ENCODE results near the gene LTBP2.
"Not testable (repeated sequence)": the region's sequence is repeated elsewhere in the genome, so short reads cannot be mapped to it uniquely, and the experiment has no call there.

Gene LTBP2

DNA sequence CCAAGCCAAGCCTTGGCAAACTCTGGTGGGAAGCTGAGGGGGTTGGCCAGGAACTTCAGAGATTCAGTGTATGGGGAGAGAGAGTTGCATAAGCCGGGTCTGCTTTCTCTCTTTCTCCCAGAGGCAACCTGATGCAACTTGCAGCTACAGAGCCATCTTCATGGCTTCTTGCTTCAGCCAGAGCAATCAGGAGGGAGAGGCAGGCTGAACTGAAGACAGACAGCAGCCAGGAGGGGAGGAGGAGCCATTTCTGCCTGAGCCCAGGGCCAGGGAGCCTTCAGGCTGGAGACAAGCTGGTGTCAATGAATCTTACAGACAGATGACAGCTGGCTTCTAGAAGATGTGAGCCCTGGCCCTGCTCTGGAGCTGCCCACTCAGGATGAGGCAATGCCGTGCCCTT is 137.7 kb downstream of the LTBP2 start:
- FAIRE-seq, result no peak

DNA sequence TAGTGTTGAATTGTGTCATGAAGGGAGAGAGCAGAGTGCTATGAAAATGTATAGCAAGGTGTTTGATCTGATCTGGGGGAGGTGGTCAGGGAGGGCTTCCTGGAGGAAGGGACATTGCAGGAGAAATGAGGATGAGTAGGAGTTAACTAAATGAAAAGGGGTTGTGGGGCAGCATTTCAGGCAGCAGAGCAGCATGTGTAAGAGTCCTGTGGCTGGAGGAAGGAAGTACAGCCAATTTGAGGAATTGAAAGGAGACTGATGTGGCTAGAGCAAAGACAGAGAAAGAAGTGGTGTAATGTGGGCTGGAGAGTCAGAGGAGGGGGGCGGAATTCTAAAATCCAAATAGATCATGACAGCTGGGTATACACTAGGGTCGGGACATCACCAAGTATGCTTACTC is 139.4 kb downstream of the LTBP2 start:
- no peak for FAIRE-seq

DNA sequence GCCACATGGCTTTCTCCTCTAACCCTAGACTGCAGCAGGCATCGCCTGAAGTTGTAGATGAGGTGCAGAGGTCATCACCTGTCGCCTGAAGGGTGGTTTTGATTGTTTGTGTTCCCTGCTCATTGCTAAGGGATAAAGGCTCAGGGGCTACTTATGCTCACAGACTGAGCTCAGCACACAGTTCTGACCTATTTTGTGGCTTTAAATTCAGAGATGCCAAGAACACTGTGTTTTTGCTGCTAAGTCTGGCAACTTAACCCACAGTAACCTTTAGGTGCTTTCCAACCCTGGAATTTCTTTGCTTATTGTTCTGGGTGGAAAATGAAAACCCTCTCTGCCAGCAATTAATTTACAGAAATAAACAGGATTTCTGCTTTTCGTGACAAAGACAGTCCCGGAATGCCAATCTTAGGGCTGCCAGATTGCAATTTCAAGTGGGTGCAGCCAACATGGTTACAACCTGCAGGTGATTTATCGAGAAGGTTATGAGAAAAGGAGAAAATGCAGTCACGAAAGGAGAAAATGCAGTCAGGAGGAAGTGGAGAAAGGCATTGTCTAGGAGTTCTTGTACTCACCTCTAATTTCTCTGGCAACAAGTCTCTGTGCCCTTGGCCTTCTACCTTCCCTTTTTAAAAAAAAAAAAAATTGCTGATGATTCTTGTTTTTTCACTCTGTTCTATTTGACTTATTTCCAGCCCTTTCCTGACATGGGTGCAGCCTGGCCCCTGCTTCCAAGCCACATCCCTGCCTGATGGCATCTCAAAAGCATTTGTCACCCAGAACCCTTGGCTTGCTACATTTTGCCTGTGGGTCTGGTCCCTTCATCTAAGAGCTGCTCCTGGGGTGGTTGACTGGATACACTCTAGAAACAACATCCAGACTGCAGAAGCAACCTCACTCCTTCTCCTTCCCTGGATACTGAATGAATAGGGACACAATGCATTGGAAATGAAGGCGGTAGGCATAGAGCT is 142.2 kb downstream of the LTBP2 start:
- FAIRE-seq, result no peak

DNA sequence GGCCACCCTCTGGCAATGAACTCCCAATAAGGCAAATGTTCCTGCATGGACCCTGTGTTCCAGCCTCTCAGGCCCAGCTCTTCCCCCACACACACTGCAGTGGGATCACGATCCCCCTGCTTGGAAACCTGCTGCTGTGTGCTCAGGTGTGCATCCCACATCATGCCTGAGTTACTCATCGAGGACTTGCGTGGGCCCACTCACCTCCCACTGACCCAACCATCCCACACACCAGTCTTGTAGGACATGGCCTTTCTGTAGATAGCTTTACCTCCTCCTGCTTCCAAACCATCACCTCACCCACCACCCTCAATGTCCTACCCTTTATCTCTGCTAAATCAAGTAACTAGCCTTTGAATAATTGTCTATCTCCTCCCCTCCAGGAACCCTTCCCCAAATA is 143.5 kb downstream of the LTBP2 start:
- no peak for FAIRE-seq

DNA sequence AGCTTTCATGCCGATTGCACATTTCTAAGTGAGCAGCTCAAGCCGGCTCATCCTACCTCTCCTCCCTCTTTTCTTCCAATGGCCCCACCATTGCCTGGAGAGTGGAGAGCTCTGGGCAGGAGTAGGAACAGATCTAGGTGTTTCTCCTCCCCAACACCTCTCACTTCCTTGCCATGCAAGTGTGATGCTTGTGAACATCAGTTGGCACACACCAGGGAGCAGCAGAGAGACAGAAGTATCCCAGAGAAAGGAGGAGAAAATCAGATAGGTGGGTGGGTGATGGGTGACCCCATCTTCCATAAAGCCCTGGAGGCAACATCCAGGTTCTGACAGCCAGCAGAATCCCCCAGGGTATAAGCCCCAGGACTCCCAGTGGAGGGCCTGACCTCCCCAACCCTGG is 146.7 kb downstream of the LTBP2 start:
- no peak for FAIRE-seq

DNA sequence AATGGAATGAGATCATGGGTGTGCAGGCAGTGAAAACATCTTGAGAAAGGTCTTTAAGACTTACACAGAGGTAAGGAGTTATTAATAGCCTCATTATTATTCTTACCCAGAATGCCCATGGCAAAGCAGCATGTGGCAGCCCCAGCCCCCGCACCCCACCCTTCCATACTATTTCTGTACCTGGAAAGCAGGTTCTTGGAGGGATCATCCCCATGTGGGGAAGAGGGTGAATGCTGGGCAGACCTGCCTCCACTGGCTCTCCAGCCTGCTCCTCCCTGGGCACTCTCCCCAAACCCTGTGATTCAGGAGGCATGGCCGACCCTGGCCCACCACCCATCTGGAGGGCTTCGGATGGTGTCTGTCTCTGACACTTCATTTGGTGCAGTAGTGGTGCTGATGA is 147.3 kb downstream of the LTBP2 start:
- no peak for FAIRE-seq

DNA sequence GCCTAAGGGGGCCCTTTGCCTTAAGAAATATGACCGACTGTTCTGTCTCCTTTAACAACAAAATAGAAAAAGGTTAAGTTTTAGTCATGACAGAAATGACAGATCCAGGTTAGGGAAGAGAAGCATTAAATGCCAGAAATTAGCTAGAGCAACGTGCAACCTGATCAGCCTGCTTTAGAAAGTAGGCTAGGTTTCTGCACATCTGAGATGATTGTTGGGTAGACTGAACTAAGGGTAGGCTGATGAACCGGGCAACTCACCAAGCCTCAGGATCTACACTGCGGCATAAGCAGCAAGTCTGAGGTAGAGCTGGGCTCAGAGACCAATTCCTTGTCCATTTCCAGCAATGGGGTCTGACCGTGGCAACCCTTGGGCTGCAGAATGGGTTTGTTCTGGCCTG is 148.3 kb downstream of the LTBP2 start:
- no peak for FAIRE-seq

DNA sequence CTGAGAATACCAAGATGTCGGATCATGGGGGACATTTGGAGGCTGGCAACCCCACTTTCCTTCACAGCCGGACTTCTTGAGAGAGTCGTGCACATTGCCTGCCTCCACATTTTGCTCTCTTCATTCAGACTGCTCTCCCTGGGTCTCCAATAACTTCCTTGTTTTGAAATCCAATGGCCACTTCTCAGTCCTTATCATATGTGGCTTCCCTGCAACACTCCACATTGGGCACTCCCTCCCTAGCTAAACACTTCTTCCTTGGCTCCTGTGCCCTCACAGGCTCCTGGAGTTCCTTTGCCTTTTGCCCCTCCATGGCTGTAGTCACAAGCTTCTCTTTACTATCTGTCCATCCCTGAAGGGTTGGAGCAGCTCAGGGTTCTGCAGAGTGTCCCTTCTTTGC is 149.0 kb downstream of the LTBP2 start:
- FAIRE-seq, result no peak

DNA sequence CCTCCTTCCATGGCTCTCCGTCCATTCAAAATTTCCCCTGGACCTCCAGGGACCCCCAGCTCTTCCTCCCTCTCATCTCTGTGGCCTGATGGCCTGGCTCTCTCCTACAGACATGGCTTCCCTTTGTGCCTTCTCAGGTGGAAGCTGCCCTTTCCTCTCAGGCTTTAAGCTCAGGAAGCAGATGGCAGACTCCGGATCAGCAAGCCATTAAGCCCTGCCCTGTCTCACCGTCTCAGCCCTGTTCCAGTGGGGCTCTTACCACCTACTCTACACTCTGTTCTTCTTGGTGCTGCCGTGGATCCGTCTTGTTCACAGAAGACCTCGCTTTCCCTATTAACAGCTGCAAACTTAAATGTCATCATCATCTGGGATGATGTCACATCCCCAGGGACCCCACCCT is 152.1 kb downstream of the LTBP2 start:
- FAIRE-seq, result no peak

DNA sequence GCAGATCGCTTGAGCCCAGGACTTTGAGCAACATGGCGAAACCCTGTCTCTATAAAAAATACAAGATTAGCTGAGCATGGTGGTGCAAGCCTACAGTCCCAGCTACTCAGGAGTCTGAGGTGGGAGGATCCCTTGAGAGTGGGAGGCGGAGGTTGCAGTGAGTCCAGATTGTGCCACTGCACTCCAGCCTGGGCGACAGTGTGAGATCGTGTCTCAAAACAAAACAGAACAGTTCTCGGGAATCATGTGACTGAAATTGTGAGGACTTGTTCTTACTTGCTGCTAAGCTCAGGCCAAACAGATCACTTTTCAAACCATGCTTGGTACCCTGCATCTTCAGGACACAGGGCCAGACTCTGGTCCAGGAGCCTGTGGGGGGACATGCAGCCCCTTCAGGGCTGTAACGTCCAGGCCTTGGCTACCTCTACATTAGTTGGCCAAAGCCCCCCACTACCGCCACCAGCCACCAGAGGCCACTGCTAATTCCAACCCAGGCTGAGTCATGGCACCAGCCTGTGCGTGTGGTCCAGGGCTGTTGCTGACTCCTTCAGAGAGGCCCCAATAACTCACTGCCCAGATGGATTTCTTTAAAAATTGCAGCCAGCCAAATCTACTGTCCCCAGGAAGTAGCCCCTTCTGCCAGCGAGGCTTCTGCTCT is 152.6 kb downstream of the LTBP2 start:
- FAIRE-seq, result no peak

DNA sequence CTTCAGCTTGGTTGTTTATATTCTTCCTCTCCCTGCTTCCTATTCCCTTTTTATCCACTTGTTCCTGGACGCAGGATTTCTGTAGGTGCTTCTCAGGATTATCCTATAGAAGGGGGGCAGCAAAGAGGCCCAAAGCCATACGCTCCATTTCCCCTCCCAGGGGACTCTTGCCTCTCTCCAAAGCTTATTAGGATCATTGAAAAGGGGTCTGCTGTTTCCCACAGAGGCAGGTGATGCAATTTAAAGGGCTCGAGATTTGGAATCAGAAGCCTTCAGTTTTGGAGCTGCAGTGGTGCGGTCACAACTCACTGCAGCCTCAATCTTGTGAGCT is 154.5 kb downstream of the LTBP2 start:
- no peak for FAIRE-seq

DNA sequence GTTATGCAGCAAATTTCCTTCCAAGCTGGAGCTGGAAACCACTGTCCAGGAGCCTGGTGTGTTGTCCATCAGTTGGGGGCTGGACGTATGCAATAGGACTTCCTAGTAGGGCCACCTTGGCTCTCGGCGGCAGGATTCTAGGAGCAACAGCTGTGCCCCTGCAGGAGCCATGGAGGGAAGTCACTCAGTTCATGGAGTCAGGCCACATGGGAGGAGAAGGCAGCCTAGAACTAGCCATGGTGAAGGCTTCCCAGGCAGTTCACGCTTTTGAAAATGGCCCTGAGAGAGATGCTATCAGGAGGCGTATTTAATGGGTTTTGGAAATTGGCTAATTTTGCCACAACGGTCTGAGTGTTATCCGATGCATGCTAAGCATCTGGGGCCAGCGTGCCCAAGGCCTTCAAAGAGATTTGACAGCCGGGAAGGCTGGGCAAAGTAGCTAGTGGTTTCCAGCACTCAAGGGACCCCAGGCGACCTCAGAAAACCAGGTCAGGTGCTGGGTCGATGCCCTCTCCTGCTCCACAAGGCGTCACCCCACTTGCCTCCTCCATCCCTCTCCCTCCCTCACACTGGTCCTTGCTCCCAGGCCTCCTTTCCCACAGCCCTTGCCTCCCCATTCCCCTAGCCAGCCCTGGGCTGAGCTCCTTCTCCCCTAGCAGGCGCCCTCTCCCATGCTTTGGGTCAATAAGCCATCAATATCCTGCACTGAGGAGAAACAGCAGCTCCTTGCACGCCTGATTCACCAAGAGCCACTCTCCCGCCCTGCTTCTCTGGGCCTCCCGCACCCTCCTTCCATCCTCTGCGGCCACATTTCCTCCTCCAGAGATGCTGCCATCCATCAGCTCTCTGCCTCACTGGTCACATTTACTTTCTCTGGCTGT is 155.1 kb downstream of the LTBP2 start:
- FAIRE-seq, result no peak

DNA sequence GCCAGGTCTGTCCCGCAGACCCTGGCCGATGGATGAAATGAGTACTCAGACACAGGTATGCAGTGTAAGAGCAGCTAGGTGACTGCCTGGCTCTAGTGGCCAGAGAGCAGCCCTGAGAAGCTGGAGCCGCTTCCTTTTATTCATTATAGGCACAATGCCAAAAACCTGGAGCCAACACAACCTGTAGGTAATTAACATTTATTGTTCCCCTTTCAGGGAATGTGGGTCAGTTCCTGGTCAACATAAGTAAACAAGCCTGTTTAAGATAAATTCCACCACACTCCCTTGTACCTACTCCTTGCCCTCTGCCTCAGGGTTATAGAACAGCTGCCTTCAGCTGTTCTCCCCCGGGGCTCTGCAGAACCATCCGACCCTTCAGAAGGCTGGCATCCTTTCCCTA is 157.6 kb downstream of the LTBP2 start:
- not testable (repeated sequence) for FAIRE-seq
